ENCODE data around the gene ARFIP2.

ARFIP2 gene

GRCh38 chr11:6468712-6469495 lies 12.2 kb downstream of the ARFIP2 start:
- Histone ChIP-seq H3K9me3 (ENCODE audit: control insufficient read depth, low read length) (no peaks in the 10 kb centered on the region), H3K27ac (ENCODE audit: low read depth, low read length, severe bottlenecking) (no peak overlapping the region)
- 22 to 35% methylated on average over 3 to 5 of the region's 6 CpGs for WGBS, 2 experiments (ENCODE audit: insufficient coverage in 2 of 2)

DNA sequence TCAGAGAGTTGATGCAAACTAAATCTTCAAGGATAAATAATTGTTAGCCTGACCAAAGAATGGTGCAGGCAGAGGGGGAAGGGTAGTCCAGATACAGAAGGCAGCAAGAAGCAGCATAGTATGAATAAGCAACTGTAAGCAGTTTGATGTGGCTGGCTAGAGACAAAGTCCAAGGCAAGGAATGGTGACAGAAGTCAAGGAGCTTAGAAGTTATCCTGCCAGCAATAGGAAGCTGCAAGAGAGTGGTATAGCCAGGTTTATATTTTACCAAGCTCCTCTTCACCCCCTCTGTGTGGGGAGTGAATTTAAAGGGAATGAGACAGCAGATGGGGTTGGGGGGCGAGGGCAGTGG lies 22.1 kb downstream of the ARFIP2 start:
- Histone ChIP-seq H3K27ac (ENCODE audit: low read depth, low read length, severe bottlenecking) (no peak overlapping the region), H3K36me3 (ENCODE audit: control insufficient read depth, insufficient read depth, low read length) (peaks cover 61% of the 10 kb centered on the region), H3K9me3 (ENCODE audit: control insufficient read depth, low read length) (no peaks in the 10 kb centered on the region), H3K4me1 (ENCODE audit: control insufficient read depth, insufficient read depth, low read length, poor library complexity, severe bottlenecking) (no peaks in the 10 kb centered on the region), H3K4me3 (ENCODE audit: extremely low read depth, insufficient read depth, low read length, poor library complexity, severe bottlenecking) (no peak overlapping the region)
- no CpG with 5 or more reads among the region's 1 CpG for WGBS, 2 experiments (ENCODE audit: insufficient coverage in 2 of 2)

More at GRCh38 chr11:6468712-6469495, 12.2 kb downstream of the ARFIP2 start:
- H3K4me3 ChIP-seq (ENCODE audit: extremely low read depth, insufficient read depth, low read length, poor library complexity, severe bottlenecking): no peak overlapping the region
- peaks cover 21% of the 10 kb centered on the region for H3K36me3 ChIP-seq (ENCODE audit: control insufficient read depth, insufficient read depth, low read length)
- peaks cover 11% of the 10 kb centered on the region for H3K4me1 ChIP-seq (ENCODE audit: control insufficient read depth, insufficient read depth, low read length, poor library complexity, severe bottlenecking)

GRCh38 chr11:6458352-6459098 lies 22.6 kb downstream of the ARFIP2 start:
- H3K4me3 ChIP-seq (ENCODE audit: extremely low read depth, insufficient read depth, low read length, poor library complexity, severe bottlenecking): no peak overlapping the region
- no peak overlapping the region for H3K27ac ChIP-seq (ENCODE audit: low read depth, low read length, severe bottlenecking)
- WGBS, 2 experiments (ENCODE audit: insufficient coverage in 2 of 2): 90 to 100% methylated on average over 1 of the region's 2 CpGs
- no peaks in the 10 kb centered on the region for H3K9me3 ChIP-seq (ENCODE audit: control insufficient read depth, low read length)
- no peaks in the 10 kb centered on the region for H3K4me1 ChIP-seq (ENCODE audit: control insufficient read depth, insufficient read depth, low read length, poor library complexity, severe bottlenecking)
- peaks cover 61% of the 10 kb centered on the region for H3K36me3 ChIP-seq (ENCODE audit: control insufficient read depth, insufficient read depth, low read length)

DNA sequence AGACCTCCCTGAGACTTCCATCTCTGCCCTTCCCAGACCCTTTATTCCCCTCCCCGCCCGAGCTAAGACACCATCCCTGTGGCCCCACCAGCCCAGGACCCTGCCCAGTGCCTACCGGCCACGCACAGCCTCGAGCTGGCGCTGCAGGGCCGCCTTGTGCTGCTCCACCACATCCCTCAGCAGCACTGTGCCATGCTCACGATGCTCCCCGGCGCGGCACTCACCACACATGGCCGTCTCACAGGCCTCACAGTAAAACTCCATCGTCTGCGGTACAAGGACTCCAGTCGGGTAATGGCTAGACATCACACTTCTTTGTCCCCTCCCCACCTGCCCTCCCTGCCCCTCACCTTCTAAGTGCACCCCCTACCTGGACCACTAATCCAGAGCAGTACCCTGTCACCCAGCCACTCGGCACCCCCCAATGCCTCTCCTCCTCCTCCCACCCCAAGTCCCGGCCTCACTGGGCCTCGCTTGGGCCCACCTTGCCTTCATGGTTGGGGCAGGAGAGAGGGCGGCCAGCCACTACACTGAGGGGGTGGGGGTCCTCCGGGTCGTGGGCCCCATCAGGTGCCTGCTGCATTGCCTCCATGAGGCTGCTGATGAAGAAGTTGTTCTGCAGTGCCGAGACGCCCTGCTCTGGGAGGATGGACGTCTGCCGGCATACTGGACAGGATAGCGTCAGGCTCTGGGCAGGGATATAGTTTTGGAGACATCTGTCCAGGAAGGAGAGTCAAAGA lies 23.4 kb downstream of the ARFIP2 start:
- Histone ChIP-seq H3K27ac (ENCODE audit: low read depth, low read length, severe bottlenecking) (no peak overlapping the region), H3K9me3 (ENCODE audit: control insufficient read depth, low read length) (no peaks in the 10 kb centered on the region), H3K4me3 (ENCODE audit: extremely low read depth, insufficient read depth, low read length, poor library complexity, severe bottlenecking) (no peak overlapping the region), H3K4me1 (ENCODE audit: control insufficient read depth, insufficient read depth, low read length, poor library complexity, severe bottlenecking) (no peaks in the 10 kb centered on the region), H3K36me3 (ENCODE audit: control insufficient read depth, insufficient read depth, low read length) (peaks cover 61% of the 10 kb centered on the region)
- WGBS, 2 experiments (ENCODE audit: insufficient coverage in 2 of 2): 94 to 97% methylated on average over 22 to 23 of the region's 26 CpGs

DNA sequence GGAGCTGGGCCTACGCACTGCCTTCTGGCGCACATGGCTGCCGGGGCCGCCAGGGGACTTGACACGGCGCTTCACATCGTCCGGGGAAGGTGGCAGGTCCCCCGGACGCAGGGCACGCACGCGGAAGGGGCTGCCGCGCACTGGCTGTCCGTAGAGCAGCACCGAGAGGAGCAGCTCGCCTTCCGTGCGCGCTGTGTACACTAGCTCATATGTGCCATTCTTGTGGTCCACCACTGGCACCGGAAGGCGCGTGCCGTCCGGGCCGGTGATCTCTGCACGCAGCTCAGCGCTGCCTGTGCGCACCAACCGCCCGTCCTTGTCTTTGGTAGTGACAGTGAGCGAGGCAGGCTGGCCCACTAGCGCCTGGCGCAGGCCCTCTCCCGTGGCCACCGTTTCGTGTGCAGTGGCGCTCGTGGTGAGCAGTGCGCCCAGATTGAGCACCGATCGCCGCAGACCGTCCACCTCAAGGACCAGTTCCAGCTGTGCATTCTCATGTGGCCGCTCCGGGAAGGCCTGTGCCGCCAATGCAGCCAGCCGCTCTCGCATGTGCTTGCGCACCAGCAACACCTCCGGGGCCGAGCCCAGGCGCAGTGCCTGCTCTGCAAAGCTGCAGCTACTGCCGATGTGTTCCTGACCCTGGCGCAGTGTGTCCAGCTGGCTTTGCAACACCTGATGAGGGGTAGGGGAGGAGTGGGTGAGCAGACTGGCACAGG lies 24.6 kb downstream of the ARFIP2 start:
- H3K9me3 ChIP-seq (ENCODE audit: control insufficient read depth, low read length): no peaks in the 10 kb centered on the region
- H3K27ac ChIP-seq (ENCODE audit: low read depth, low read length, severe bottlenecking): no peak overlapping the region
- 98% methylated on average over 56 of the region's 56 CpGs for WGBS, 2 experiments (ENCODE audit: insufficient coverage in 2 of 2)
- no peaks in the 10 kb centered on the region for H3K4me1 ChIP-seq (ENCODE audit: control insufficient read depth, insufficient read depth, low read length, poor library complexity, severe bottlenecking)
- no peak overlapping the region for H3K4me3 ChIP-seq (ENCODE audit: extremely low read depth, insufficient read depth, low read length, poor library complexity, severe bottlenecking)
- H3K36me3 ChIP-seq (ENCODE audit: control insufficient read depth, insufficient read depth, low read length): peaks cover 66% of the 10 kb centered on the region

GRCh38 chr11:6455070-6455469 lies 26.1 kb downstream of the ARFIP2 start:
- H3K9me3 ChIP-seq (ENCODE audit: control insufficient read depth, low read length): no peaks in the 10 kb centered on the region
- WGBS, 2 experiments (ENCODE audit: insufficient coverage in 2 of 2): 100% methylated on average over 1 of the region's 2 CpGs; no CpG with 5 or more reads in 1 of the 2 experiments
- H3K36me3 ChIP-seq (ENCODE audit: control insufficient read depth, insufficient read depth, low read length): peaks cover 77% of the 10 kb centered on the region

DNA sequence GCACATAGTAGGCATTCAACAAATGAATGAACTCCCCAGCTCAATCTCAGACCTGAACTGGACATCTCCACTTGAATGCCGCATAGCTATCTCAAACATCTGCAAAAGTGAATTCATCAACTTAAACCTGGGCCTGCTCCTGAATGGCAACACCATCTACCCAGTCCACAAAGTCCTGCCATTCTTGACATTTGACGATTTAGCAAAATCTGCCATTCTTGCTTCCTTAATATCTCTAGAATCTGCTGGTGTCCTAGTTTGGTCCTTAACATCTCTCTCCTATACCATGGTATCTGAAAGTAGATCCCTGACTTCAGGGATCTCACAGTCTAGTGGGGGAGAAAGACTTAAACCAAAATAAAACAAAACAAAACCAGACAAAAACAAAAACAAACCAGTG lies 28.0 kb downstream of the ARFIP2 start:
- WGBS, 2 experiments (ENCODE audit: insufficient coverage in 2 of 2): 96 to 100% methylated on average over 2 of the region's 2 CpGs
- no peaks in the 10 kb centered on the region for H3K4me1 ChIP-seq (ENCODE audit: control insufficient read depth, insufficient read depth, low read length, poor library complexity, severe bottlenecking)
- no peak overlapping the region for H3K4me3 ChIP-seq (ENCODE audit: extremely low read depth, insufficient read depth, low read length, poor library complexity, severe bottlenecking)
- H3K36me3 ChIP-seq (ENCODE audit: control insufficient read depth, insufficient read depth, low read length): peaks cover 80% of the 10 kb centered on the region
- no peak overlapping the region for H3K27ac ChIP-seq (ENCODE audit: low read depth, low read length, severe bottlenecking)
- H3K9me3 ChIP-seq (ENCODE audit: control insufficient read depth, low read length): no peaks in the 10 kb centered on the region

More at GRCh38 chr11:6455070-6455469, 26.1 kb downstream of the ARFIP2 start:
- no peaks in the 10 kb centered on the region for H3K4me1 ChIP-seq (ENCODE audit: control insufficient read depth, insufficient read depth, low read length, poor library complexity, severe bottlenecking)
- H3K27ac ChIP-seq (ENCODE audit: low read depth, low read length, severe bottlenecking): no peak overlapping the region
- no peak overlapping the region for H3K4me3 ChIP-seq (ENCODE audit: extremely low read depth, insufficient read depth, low read length, poor library complexity, severe bottlenecking)

GRCh38 chr11:6452219-6452618 lies 28.9 kb downstream of the ARFIP2 start:
- Histone ChIP-seq H3K27ac (ENCODE audit: low read depth, low read length, severe bottlenecking) (no peak overlapping the region), H3K36me3 (ENCODE audit: control insufficient read depth, insufficient read depth, low read length) (peaks cover 82% of the 10 kb centered on the region)
- 85 to 100% methylated on average over 3 of the region's 3 CpGs for WGBS, 2 experiments (ENCODE audit: insufficient coverage in 2 of 2)

GRCh38 chr11:6448574-6448973 lies 32.6 kb downstream of the ARFIP2 start:
- H3K4me1 ChIP-seq (ENCODE audit: control insufficient read depth, insufficient read depth, low read length, poor library complexity, severe bottlenecking): no peaks in the 10 kb centered on the region
- H3K9me3 ChIP-seq (ENCODE audit: control insufficient read depth, low read length): no peaks in the 10 kb centered on the region
- H3K4me3 ChIP-seq (ENCODE audit: extremely low read depth, insufficient read depth, low read length, poor library complexity, severe bottlenecking): no peak overlapping the region
- no CpG with 5 or more reads among the region's 3 CpGs for WGBS, 2 experiments (ENCODE audit: insufficient coverage in 2 of 2)
- no peak overlapping the region for H3K27ac ChIP-seq (ENCODE audit: low read depth, low read length, severe bottlenecking)
- H3K36me3 ChIP-seq (ENCODE audit: control insufficient read depth, insufficient read depth, low read length): peaks cover 51% of the 10 kb centered on the region

More at GRCh38 chr11:6452219-6452618, 28.9 kb downstream of the ARFIP2 start:
- Histone ChIP-seq H3K4me3 (ENCODE audit: extremely low read depth, insufficient read depth, low read length, poor library complexity, severe bottlenecking) (no peak overlapping the region), H3K9me3 (ENCODE audit: control insufficient read depth, low read length) (no peaks in the 10 kb centered on the region), H3K4me1 (ENCODE audit: control insufficient read depth, insufficient read depth, low read length, poor library complexity, severe bottlenecking) (no peaks in the 10 kb centered on the region)

Data from mesodermal cell (in vitro differentiated cells).